PFSK-1 (cell line): ENCODE measurements around the gene LPA.

Source experiments
- FOXP2 ChIP-seq: optimal IDR thresholded peaks from 2 replicates; pipeline ENCODE3; 2011; ENCODE audit warnings: borderline replicate concordance, control low read depth, inconsistent platforms; ENCODE audit not compliant: insufficient read depth; ENCODE audit errors: extremely low read length, extremely low read depth
- POLR2AphosphoS5 ChIP-seq: IDR thresholded peaks from 2 replicates; pipeline ENCODE4 v1.6.1; 2012; ENCODE audit warnings: low read depth, mild to moderate bottlenecking, control low read depth, low read length, moderate library complexity
- REST ChIP-seq, 2 experiments: IDR thresholded peaks; 2 replicates each; pipeline versions ENCODE4 v1.6.1 to v1.8.0; 2011 to 2012; ENCODE audit warnings: low read depth in 2 of 2, low read length in 2 of 2, control low read depth in 1 of 2, inconsistent platforms in 1 of 2, mild to moderate bottlenecking in 1 of 2, moderate library complexity in 1 of 2; ENCODE audit not compliant: insufficient read depth in 1 of 2
- SIN3A ChIP-seq: IDR thresholded peaks from 2 replicates; pipeline ENCODE4 v1.6.1; 2012; ENCODE audit warnings: mild to moderate bottlenecking, low read length, moderate library complexity, borderline replicate concordance; ENCODE audit not compliant: insufficient read depth
- TAF1 ChIP-seq: IDR thresholded peaks from 2 replicates; pipeline ENCODE4 v1.6.1; 2012; ENCODE audit warnings: low read length, control low read depth, borderline replicate concordance; ENCODE audit not compliant: insufficient read depth

LPA gene

GRCh38 chr6:160678744-160679401, 14.8 kb upstream of the LPA start:
- TF ChIP-seq SIN3A = no peak
- no peak for TF ChIP-seq TAF1
- no peak for TF ChIP-seq REST (IDR thresholded peaks at IDR 0.05; ENCODE audit: insufficient read depth in 1 of 2, low read depth in 2 of 2, low read length in 2 of 2)
- TF ChIP-seq FOXP2 = no peak
- no peak for TF ChIP-seq POLR2AphosphoS5

- TF ChIP-seq SIN3A (no peak), REST (IDR thresholded peaks at IDR 0.05; ENCODE audit: insufficient read depth in 1 of 2, low read depth in 2 of 2, low read length in 2 of 2) (no peak), POLR2AphosphoS5 (no peak), TAF1 (no peak), FOXP2 (no peak)
Measured at GRCh38 chr6:160678230-160678629, 14.2 kb upstream of the LPA start.

GRCh38 chr6:160668589-160668988, 4.5 kb upstream of the LPA start:
- no peak for TF ChIP-seq FOXP2
- no peak for TF ChIP-seq TAF1
- TF ChIP-seq SIN3A = no peak
- TF ChIP-seq POLR2AphosphoS5 = no peak
- TF ChIP-seq REST (IDR thresholded peaks at IDR 0.05; ENCODE audit: insufficient read depth in 1 of 2, low read depth in 2 of 2, low read length in 2 of 2) = no peak

GRCh38 chr6:160667639-160668481, 3.8 kb upstream of the LPA start:
- no peak for TF ChIP-seq TAF1
- no peak for TF ChIP-seq REST (IDR thresholded peaks at IDR 0.05; ENCODE audit: insufficient read depth in 1 of 2, low read depth in 2 of 2, low read length in 2 of 2)
- TF ChIP-seq FOXP2 = no peak
- no peak for TF ChIP-seq SIN3A
- no peak for TF ChIP-seq POLR2AphosphoS5
